Measurements from ENCODE around the gene PDXK. TPM values are rescaled to one million over a fixed set of nuclear protein-coding genes. Genes with fewer than 3 reads are reported as not detected.

The PDXK gene
- polyA plus RNA-seq, 1 donor from 2014 or later: 22.8 TPM

DNA sequence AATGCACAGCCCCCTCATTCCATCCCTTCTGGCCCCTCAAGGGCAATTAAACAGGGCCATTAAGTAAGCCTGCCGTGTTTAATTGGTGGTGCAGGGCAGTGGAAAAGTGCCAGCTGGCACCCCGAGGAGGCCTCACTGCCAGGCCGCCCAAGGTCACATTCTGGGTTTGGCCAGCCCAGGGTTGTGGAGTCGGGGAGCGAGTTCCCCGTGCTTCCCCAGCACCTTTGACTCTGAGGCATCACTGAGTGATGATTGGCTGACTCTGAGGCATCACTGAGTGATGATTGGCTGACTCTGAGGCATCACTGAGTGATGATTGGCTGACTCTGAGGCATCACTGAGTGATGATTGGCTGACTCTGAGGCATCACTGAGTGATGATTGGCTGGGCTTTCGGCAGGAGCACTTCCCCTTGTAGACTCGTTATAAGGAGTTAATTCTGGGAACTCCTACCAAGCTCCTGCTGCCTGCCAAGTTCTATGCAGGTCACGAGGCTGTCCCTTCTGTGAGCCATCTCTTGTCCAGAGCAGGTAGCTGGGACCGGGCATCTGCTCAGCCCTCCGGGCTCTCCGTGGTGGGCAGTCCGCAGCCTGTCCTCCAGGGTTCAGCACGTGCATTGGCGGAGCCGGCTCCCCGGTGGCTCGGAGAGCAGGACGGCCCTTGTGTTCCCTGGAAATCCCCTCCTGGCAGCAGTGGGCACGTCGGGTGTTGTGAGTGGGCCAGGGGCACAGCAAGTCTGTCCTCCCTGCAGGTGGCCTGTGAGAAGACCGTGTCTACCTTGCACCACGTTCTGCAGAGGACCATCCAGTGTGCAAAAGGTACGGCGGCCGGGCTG lies 36.2 kb downstream of the PDXK start:
- H3K9me3 ChIP-seq (ENCODE audit: low read length): no peaks in the 10 kb centered on the region
- H3K27me3 ChIP-seq (ENCODE audit: insufficient read depth, low read depth, low read length): no peaks in the 10 kb centered on the region
- no peaks in the 10 kb centered on the region for H3K79me2 ChIP-seq (replicated peaks; ENCODE audit: insufficient read depth, low read length)
- H4K20me1 ChIP-seq (ENCODE audit: insufficient read depth): no peaks in the 10 kb centered on the region
- H3F3A ChIP-seq (ENCODE audit: insufficient read depth, low read length, poor library complexity, severe bottlenecking): no peaks in the 10 kb centered on the region
- H3K36me3 ChIP-seq (ENCODE audit: insufficient read depth, low read length): no peaks in the 10 kb centered on the region
- H3K27ac ChIP-seq (ENCODE audit: low read length): no peak overlapping the region
- no peak overlapping the region for H3K4me3 ChIP-seq (ENCODE audit: low read length)
- TF ChIP-seq TAF1 (IDR thresholded peaks at IDR 0.05; ENCODE audit: low read depth) (no peak), POLR2AphosphoS5 (IDR thresholded peaks at IDR 0.05) (no peak), SMC3 (conservative IDR thresholded peaks at IDR 0.05; ENCODE audit: poor library complexity) (no peak), MXI1 (conservative IDR thresholded peaks at IDR 0.05; ENCODE audit: poor library complexity, severe bottlenecking) (no peak), RAD21 (conservative IDR thresholded peaks at IDR 0.05) (no peak), EZH2 (IDR thresholded peaks at IDR 0.05; ENCODE audit: borderline replicate concordance, insufficient read depth, low read length, poor library complexity, severe bottlenecking) (no peak), EP300 (conservative IDR thresholded peaks at IDR 0.05; ENCODE audit: poor library complexity, severe bottlenecking) (no peak)
- TF ChIP-seq, protein P1, sequence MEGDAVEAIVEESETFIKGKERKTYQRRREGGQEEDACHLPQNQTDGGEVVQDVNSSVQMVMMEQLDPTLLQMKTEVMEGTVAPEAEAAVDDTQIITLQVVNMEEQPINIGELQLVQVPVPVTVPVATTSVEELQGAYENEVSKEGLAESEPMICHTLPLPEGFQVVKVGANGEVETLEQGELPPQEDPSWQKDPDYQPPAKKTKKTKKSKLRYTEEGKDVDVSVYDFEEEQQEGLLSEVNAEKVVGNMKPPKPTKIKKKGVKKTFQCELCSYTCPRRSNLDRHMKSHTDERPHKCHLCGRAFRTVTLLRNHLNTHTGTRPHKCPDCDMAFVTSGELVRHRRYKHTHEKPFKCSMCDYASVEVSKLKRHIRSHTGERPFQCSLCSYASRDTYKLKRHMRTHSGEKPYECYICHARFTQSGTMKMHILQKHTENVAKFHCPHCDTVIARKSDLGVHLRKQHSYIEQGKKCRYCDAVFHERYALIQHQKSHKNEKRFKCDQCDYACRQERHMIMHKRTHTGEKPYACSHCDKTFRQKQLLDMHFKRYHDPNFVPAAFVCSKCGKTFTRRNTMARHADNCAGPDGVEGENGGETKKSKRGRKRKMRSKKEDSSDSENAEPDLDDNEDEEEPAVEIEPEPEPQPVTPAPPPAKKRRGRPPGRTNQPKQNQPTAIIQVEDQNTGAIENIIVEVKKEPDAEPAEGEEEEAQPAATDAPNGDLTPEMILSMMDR (IDR thresholded peaks at IDR 0.05; ENCODE audit: poor library complexity, severe bottlenecking): no peak
- TF ChIP-seq, protein P2, sequence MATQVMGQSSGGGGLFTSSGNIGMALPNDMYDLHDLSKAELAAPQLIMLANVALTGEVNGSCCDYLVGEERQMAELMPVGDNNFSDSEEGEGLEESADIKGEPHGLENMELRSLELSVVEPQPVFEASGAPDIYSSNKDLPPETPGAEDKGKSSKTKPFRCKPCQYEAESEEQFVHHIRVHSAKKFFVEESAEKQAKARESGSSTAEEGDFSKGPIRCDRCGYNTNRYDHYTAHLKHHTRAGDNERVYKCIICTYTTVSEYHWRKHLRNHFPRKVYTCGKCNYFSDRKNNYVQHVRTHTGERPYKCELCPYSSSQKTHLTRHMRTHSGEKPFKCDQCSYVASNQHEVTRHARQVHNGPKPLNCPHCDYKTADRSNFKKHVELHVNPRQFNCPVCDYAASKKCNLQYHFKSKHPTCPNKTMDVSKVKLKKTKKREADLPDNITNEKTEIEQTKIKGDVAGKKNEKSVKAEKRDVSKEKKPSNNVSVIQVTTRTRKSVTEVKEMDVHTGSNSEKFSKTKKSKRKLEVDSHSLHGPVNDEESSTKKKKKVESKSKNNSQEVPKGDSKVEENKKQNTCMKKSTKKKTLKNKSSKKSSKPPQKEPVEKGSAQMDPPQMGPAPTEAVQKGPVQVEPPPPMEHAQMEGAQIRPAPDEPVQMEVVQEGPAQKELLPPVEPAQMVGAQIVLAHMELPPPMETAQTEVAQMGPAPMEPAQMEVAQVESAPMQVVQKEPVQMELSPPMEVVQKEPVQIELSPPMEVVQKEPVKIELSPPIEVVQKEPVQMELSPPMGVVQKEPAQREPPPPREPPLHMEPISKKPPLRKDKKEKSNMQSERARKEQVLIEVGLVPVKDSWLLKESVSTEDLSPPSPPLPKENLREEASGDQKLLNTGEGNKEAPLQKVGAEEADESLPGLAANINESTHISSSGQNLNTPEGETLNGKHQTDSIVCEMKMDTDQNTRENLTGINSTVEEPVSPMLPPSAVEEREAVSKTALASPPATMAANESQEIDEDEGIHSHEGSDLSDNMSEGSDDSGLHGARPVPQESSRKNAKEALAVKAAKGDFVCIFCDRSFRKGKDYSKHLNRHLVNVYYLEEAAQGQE (IDR thresholded peaks at IDR 0.05; ENCODE audit: borderline replicate concordance): no peak
- H3K9ac ChIP-seq (ENCODE audit: low read length): no peak overlapping the region
- no peaks in the 10 kb centered on the region for H3K9me2 ChIP-seq (ENCODE audit: insufficient read depth, low read length)
- no peak overlapping the region for H2AFZ ChIP-seq (ENCODE audit: low read depth, low read length)
- H3K4me2 ChIP-seq (ENCODE audit: low read length): no peak overlapping the region

DNA sequence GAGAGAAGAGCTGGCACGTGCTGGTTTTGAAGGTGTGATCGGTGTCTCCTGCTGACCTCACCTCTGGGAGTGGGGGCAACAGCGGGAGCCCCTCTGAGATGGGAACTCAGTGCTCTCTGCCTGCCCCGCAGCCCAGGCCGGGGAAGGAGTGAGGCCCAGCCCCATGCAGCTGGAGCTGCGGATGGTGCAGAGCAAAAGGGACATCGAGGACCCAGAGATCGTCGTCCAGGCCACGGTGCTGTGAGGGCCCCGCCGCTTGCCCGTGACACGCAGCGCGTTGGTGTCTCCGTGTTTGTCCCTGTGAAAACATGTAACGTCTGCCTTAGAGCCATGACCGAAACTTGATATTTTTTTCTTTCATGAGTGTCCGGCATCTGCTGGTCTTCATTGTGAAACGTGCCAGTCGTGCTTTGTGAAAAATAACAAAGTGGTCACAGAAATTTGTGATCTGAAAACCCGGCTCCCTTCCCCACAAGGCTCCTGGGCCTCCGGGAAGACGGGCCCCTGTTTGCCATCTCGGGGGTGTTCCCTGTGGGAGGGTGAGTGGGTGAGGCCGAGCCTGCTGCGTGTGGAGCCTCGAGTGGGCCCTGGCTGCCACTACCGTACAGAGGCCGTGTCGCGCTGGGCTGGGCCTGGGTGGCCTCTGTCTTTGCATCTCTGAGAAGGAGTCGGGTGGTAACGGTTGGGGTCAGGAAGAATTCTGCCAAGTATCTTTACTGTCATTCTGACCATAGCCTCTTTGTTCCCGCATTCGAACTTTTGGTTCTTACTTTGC lies 37.1 kb downstream of the PDXK start:
- H3K9me3 ChIP-seq (ENCODE audit: low read length): no peaks in the 10 kb centered on the region
- H3K27me3 ChIP-seq (ENCODE audit: insufficient read depth, low read depth, low read length): no peaks in the 10 kb centered on the region
- H3K9me2 ChIP-seq (ENCODE audit: insufficient read depth, low read length): no peaks in the 10 kb centered on the region
- H3K79me2 ChIP-seq (replicated peaks; ENCODE audit: insufficient read depth, low read length): no peaks in the 10 kb centered on the region
- H2AFZ ChIP-seq (ENCODE audit: low read depth, low read length): no peak overlapping the region
- no peak overlapping the region for H3K4me3 ChIP-seq (ENCODE audit: low read length)
- no peak overlapping the region for H3K27ac ChIP-seq (ENCODE audit: low read length)
- H3F3A ChIP-seq (ENCODE audit: insufficient read depth, low read length, poor library complexity, severe bottlenecking): no peaks in the 10 kb centered on the region
- H4K20me1 ChIP-seq (ENCODE audit: insufficient read depth): no peaks in the 10 kb centered on the region
- no peak overlapping the region for H3K4me2 ChIP-seq (ENCODE audit: low read length)
- no peak for TF ChIP-seq EZH2 (IDR thresholded peaks at IDR 0.05; ENCODE audit: borderline replicate concordance, insufficient read depth, low read length, poor library complexity, severe bottlenecking)
- TF ChIP-seq SMC3 (conservative IDR thresholded peaks at IDR 0.05; ENCODE audit: poor library complexity): no peak
- TF ChIP-seq EP300 (conservative IDR thresholded peaks at IDR 0.05; ENCODE audit: poor library complexity, severe bottlenecking): no peak
- TF ChIP-seq, protein P2 (IDR thresholded peaks at IDR 0.05; ENCODE audit: borderline replicate concordance): no peak
- H3K9ac ChIP-seq (ENCODE audit: low read length): no peak overlapping the region
- H3K36me3 ChIP-seq (ENCODE audit: insufficient read depth, low read length): no peaks in the 10 kb centered on the region
